A549 (cell line): Measurements from ENCODE around the gene XG. TPM values are rescaled to one million over a fixed set of nuclear protein-coding genes. Genes with fewer than 3 reads are reported as not detected.

Source experiments
- ATAC-seq, 2 experiments: fragments of 200-7000 bp in 1 of 2; fragments of >200 bp in 1 of 2; cut with Nextera tagmentation in 1 of 2; cut with Tn5 transposase in 1 of 2; 3 replicates each; pipeline versions ENCODE4 v1.8.0 to v1.9.1; 2018 to 2020; ENCODE audit warnings: mild to moderate bottlenecking in 1 of 2, moderate library complexity in 1 of 2
- CTCF ChIA-PET: fragments of 300-600 bp; sonication (Branson Sonifier 250); formaldehyde crosslinking; extraction: SDS; loops from one replicate; lab custom pipeline; 2021; ENCODE audit warnings: antibody characterized with exemption, inconsistent platforms; lab: Yijun Ruan, JAX
- POLR2A ChIA-PET: fragments of 350-600 bp; formaldehyde crosslinking; extraction: SDS; loops from one replicate; lab custom pipeline; 2021; ENCODE audit warnings: antibody characterized with exemption, inconsistent platforms; lab: Yijun Ruan, JAX
- DNase-seq, 2 experiments: peaks; one replicate each; pipeline versions ENCODE4 v3.0.0 to v3.0.0-alpha.2; 2011 to 2016; ENCODE audit warnings: low read depth in 1 of 2, low spot score in 1 of 2
- FAIRE-seq: peaks from 2 replicates; lab custom pipeline; 2011; peaks lifted over from hg19 to GRCh38; lab: Jason Lieb, UNC
- H3K27ac ChIP-seq, 2 experiments: fragments of >200 bp; sonication (Bioruptor Twin); formaldehyde crosslinking; 3 replicates each; pipeline ENCODE4 v1.5.1; 2016 to 2017
- H3K4me1 ChIP-seq: fragments of >200 bp; sonication (Bioruptor Twin); formaldehyde crosslinking; 3 replicates; pipeline ENCODE4 v1.6.1; 2016
- H3K4me2 ChIP-seq: fragments of >200 bp; sonication (Bioruptor Twin); formaldehyde crosslinking; 3 replicates; pipeline ENCODE4 v1.6.1; 2016
- H3K4me3 ChIP-seq: fragments of >200 bp; sonication (Bioruptor Twin); formaldehyde crosslinking; 3 replicates; pipeline ENCODE4 v1.5.1; 2016
- H3K9me3 ChIP-seq: fragments of >200 bp; sonication (Bioruptor Twin); formaldehyde crosslinking; 3 replicates; pipeline ENCODE4 v1.6.1; 2016
- BHLHE40 ChIP-seq: IDR thresholded peaks from 2 replicates; pipeline ENCODE4 v1.6.1; 2012; ENCODE audit warnings: low read depth, low read length, inconsistent platforms
- CHD2 ChIP-seq: fragments of 150-350 bp; IDR thresholded peaks from 2 replicates; pipeline ENCODE4 v1.6.1; 2014; ENCODE audit warnings: low read length; ENCODE audit not compliant: partially characterized antibody
- CHD4 ChIP-seq: fragments of 200-600 bp; sonication (generic); IDR thresholded peaks from 2 replicates; pipeline ENCODE4 v1.6.1; 2016; ENCODE audit warnings: antibody characterized with exemption, mild to moderate bottlenecking, borderline replicate concordance
- EHF ChIP-seq: fragments of 250-450 bp; sonication (Bioruptor Pico); IDR thresholded peaks from 2 replicates; pipeline ENCODE4 v1.5.0; 2020; ENCODE audit warnings: mild to moderate bottlenecking
- ELK1 ChIP-seq: fragments of 150-350 bp; IDR thresholded peaks from 2 replicates; pipeline ENCODE4 v1.6.1; 2014; ENCODE audit warnings: low read depth, mild to moderate bottlenecking, low read length
- FOSB ChIP-seq: fragments of 250-450 bp; sonication (Bioruptor Pico); IDR thresholded peaks from 2 replicates; pipeline ENCODE4 v1.5.0; 2020; ENCODE audit warnings: mild to moderate bottlenecking, moderate library complexity
- HOXA7 ChIP-seq: fragments of 250-450 bp; sonication (Bioruptor Pico); IDR thresholded peaks from 2 replicates; pipeline ENCODE4 v1.5.0; 2020; ENCODE audit warnings: mild to moderate bottlenecking, moderate library complexity
- JUNB ChIP-seq: fragments of >200 bp; sonication (Bioruptor Twin); formaldehyde crosslinking; IDR thresholded peaks from 2 replicates; pipeline ENCODE4 v1.6.1; 2016
- MYC ChIP-seq: IDR thresholded peaks from 2 replicates; pipeline ENCODE4 v1.6.1; 2012; ENCODE audit warnings: mild to moderate bottlenecking, inconsistent platforms, low read length, improper control_type of control experiment, borderline replicate concordance
- NFE2L2 ChIP-seq: fragments of 150-350 bp; conservative IDR thresholded peaks from 2 replicates; pipeline ENCODE4 v1.6.1; 2014; ENCODE audit warnings: low read length
- POLR2A ChIP-seq: IDR thresholded peaks from 2 replicates; pipeline ENCODE4 v1.6.1; 2012; ENCODE audit warnings: mild to moderate bottlenecking, low read length
- POLR2AphosphoS2 ChIP-seq: conservative IDR thresholded peaks from 2 replicates; pipeline ENCODE4 v1.6.1; 2012; ENCODE audit warnings: low read length, improper control_type of control experiment, inconsistent platforms
- RAD21 ChIP-seq, 2 experiments: fragments of >200 bp in 1 of 2; sonication (Bioruptor Twin) in 1 of 2; formaldehyde crosslinking in 1 of 2; IDR thresholded peaks in 1 of 2; conservative IDR thresholded peaks in 1 of 2; 2 replicates in 1 of 2; 3 replicates in 1 of 2; pipeline ENCODE4 v1.6.1; 2012 to 2018; ENCODE audit warnings: inconsistent platforms in 1 of 2
- REST ChIP-seq: fragments of 200-600 bp; sonication (generic); IDR thresholded peaks from 2 replicates; pipeline ENCODE4 v1.6.1; 2016; ENCODE audit warnings: antibody characterized with exemption, mild to moderate bottlenecking, moderate library complexity
- RFX5 ChIP-seq: fragments of 450-650 bp; IDR thresholded peaks from 2 replicates; pipeline ENCODE4 v1.7.1; 2014; ENCODE audit warnings: antibody characterized with exemption, mild to moderate bottlenecking, moderate library complexity
- RNF2 ChIP-seq: fragments of 200-600 bp; sonication (generic); IDR thresholded peaks from 2 replicates; pipeline ENCODE4 v1.6.1; 2016; ENCODE audit warnings: low read depth, mild to moderate bottlenecking, antibody characterized with exemption, moderate library complexity, borderline replicate concordance
- SREBF2 ChIP-seq: fragments of 450-650 bp; IDR thresholded peaks from 2 replicates; pipeline ENCODE4 v1.6.1; 2014; ENCODE audit warnings: mild to moderate bottlenecking, moderate library complexity
- TP53 ChIP-seq: fragments of 250-450 bp; sonication (Bioruptor Pico); IDR thresholded peaks from 2 replicates; pipeline ENCODE4 v1.5.0; 2021; ENCODE audit warnings: mild to moderate bottlenecking, moderate library complexity
- ZNF302 ChIP-seq: fragments of 250-450 bp; sonication (Bioruptor Pico); IDR thresholded peaks from 2 replicates; pipeline ENCODE4 v1.9.0; 2021; ENCODE audit warnings: inconsistent platforms, mild to moderate bottlenecking, moderate library complexity
- ZSCAN20 ChIP-seq: fragments of 250-450 bp; sonication (Bioruptor Pico); IDR thresholded peaks from 2 replicates; pipeline ENCODE4 v1.8.0; 2022; ENCODE audit warnings: mild to moderate bottlenecking, moderate library complexity
- WGBS: methylation state at CpG from one replicate; pipeline ENCODE4 v1.1.6; 2017; ENCODE audit errors: missing lambda C conversion rate; 5-methylcytosine and 5-hydroxymethylcytosine counted together
- polyA plus RNA-seq, 4 experiments: library from polyadenylated mRNA; depleted of rRNA in 3 of 4; stranded (reverse); fragments of >200 nt; fragmentation: RNase III in 1 of 4; extraction: RNeasy Plus Mini Kit Qiagen cat#74134 plus additional on column Dnase treatment in 1 of 4; gene quantifications; 2 replicates in 3 of 4; 3 replicates in 1 of 4; pipeline ENCODE4 v1.2.3, GENCODE V29; 2011 to 2017

The XG gene
- polyA plus RNA-seq, 2 of the 4 experiments (the other 2 are of a cell fraction) = 0.05 to 0.06 TPM

GRCh38 chrX:2712428-2712827 is 39.4 kb upstream of the XG start:
- ATAC-seq (no peak), FAIRE-seq (no peak), DNase-seq (no peak)
- POLR2A ChIA-PET = no interaction called here
- H3K27ac ChIP-seq = no peak overlapping the region
- TF ChIP-seq FOSB (CRISPR knock-in tag) (no peak), TP53 (CRISPR knock-in tag) (no peak), RFX5 (no peak), BHLHE40 (no peak), SREBF2 (no peak), JUNB (no peak), NFE2L2 (no peak), HOXA7 (CRISPR knock-in tag) (no peak), CHD2 (no peak), ZSCAN20 (no peak), RNF2 (no peak), ELK1 (no peak), REST (no peak), MYC (no peak), POLR2AphosphoS2 (no peak)
- H3K9me3 ChIP-seq = no peaks in the 10 kb centered on the region
- H3K4me2 ChIP-seq = no peak overlapping the region
- WGBS = 94% methylated on average over 9 of the region's 9 CpGs
- H3K4me3 ChIP-seq = no peak overlapping the region
- CTCF ChIA-PET = no interaction called here
- peaks cover 33% of the 10 kb centered on the region for H3K4me1 ChIP-seq

GRCh38 chrX:2712890-2713840 is 38.7 kb upstream of the XG start:
- CTCF ChIA-PET = no interaction called here
- Histone ChIP-seq H3K27ac (no peak overlapping the region), H3K4me2 (no peak overlapping the region), H3K4me1 (peaks cover 26% of the 10 kb centered on the region)
- 87% methylated on average over 13 of the region's 13 CpGs for WGBS
- TF ChIP-seq EHF (CRISPR knock-in tag) (no peak), ZNF302 (no peak), RAD21 (conservative IDR thresholded peaks at IDR 0.05 in 1 of 2, IDR thresholded peaks at IDR 0.05 in 1 of 2) (no peak), POLR2A (no peak), CHD4 (no peak)
- TF ChIP-seq, all 56 proteins: peak for 0
- Histone ChIP-seq H3K4me3 (no peak overlapping the region), H3K9me3 (no peaks in the 10 kb centered on the region)
- FAIRE-seq (no peak), ATAC-seq (no peak), DNase-seq (no peak)
- POLR2A ChIA-PET = no interaction called here
